GM12878 (cell line): ENCODE results near the gene FBXL19. TPM values are rescaled to one million over a fixed set of nuclear protein-coding genes. Genes with fewer than 3 reads are reported as not detected.

Experiments
- ATAC-seq: fragments of 200-7000 bp; cut with Tn5 transposase; 3 replicates; pipeline ENCODE4 v1.9.1; 2020; ENCODE audit warnings: mild to moderate bottlenecking, moderate library complexity
- BruUV-seq: library from RNA; stranded (reverse); fragments of 400-500 nt; replicated peaks from 2 replicates; lab custom pipeline; 2021; lab: Mats Ljungman, UMichigan
- CTCF ChIA-PET: fragments of 300-600 bp; sonication (Branson Sonifier 250); formaldehyde crosslinking; extraction: SDS; loops from one replicate; lab custom pipeline; 2021; ENCODE audit warnings: inconsistent platforms; lab: Yijun Ruan, JAX
- POLR2A ChIA-PET: fragments of 350-600 bp; formaldehyde crosslinking; extraction: SDS; loops from one replicate; lab custom pipeline; 2021; ENCODE audit warnings: inconsistent platforms; lab: Charles Lee
- RAD21 ChIA-PET: fragments of 300-600 bp; sonication (Branson Sonifier 250); formaldehyde crosslinking; loops from one replicate; lab custom pipeline; 2023; ENCODE audit warnings: antibody characterized with exemption; ENCODE audit not compliant: unreplicated experiment; lab: Charles Lee
- SMC1A ChIA-PET: fragments of 300-600 bp; sonication (Branson Sonifier 250); formaldehyde crosslinking; loops from one replicate; lab custom pipeline; 2023; ENCODE audit not compliant: unreplicated experiment, uncharacterized antibody; lab: Charles Lee
- DNase-seq: peaks from one replicate; pipeline ENCODE4 v3.0.0-alpha.2; 2011; ENCODE audit warnings: low read depth, low spot score
- FAIRE-seq: peaks from 3 replicates; lab custom pipeline; 2011; peaks lifted over from hg19 to GRCh38; lab: Jason Lieb, UNC
- H2AFZ ChIP-seq: 2 replicates; pipeline ENCODE4 v1.6.0; 2011; ENCODE audit warnings: low read depth, low read length, control low read depth; ENCODE audit not compliant: control insufficient read depth
- H3K27ac ChIP-seq: 2 replicates; pipeline ENCODE4 v1.5.1; 2011; ENCODE audit warnings: control low read depth; ENCODE audit not compliant: control insufficient read depth, insufficient read depth
- H3K27me3 ChIP-seq, 2 experiments: replicated peaks in 1 of 2; 2 replicates each; pipeline versions ENCODE4 v1.6.0 to v1.6.1; 2011; ENCODE audit warnings: low read length in 1 of 2; ENCODE audit not compliant: control insufficient read depth in 2 of 2, insufficient read depth in 2 of 2
- H3K36me3 ChIP-seq, 2 experiments: 2 replicates each; pipeline ENCODE4 v1.5.1; 2011; ENCODE audit warnings: low read length in 1 of 2; ENCODE audit not compliant: control insufficient read depth in 2 of 2, insufficient read depth in 2 of 2
- H3K4me1 ChIP-seq: 2 replicates; pipeline ENCODE4 v1.6.1; 2011; ENCODE audit warnings: mild to moderate bottlenecking, low read length, moderate library complexity, mixed read lengths; ENCODE audit not compliant: control insufficient read depth, insufficient read depth
- H3K4me2 ChIP-seq: 2 replicates; pipeline ENCODE4 v1.6.0; 2011; ENCODE audit warnings: control low read depth; ENCODE audit not compliant: control insufficient read depth, insufficient read depth
- H3K4me3 ChIP-seq: fragments of 200-600 bp; sonication (generic); 2 replicates; pipeline ENCODE4 v1.5.1; 2016
- H3K79me2 ChIP-seq: 2 replicates; pipeline ENCODE4 v1.6.0; 2011; ENCODE audit warnings: low read length; ENCODE audit not compliant: control insufficient read depth, insufficient read depth
- H3K9ac ChIP-seq: 2 replicates; pipeline ENCODE4 v1.8.0; 2011; ENCODE audit warnings: low read length, control low read depth, mixed read lengths; ENCODE audit not compliant: control insufficient read depth, insufficient read depth
- H3K9me3 ChIP-seq: replicated peaks from 3 replicates; pipeline ENCODE4 v1.5.1; 2011; ENCODE audit warnings: mild to moderate bottlenecking, low read length; ENCODE audit not compliant: control insufficient read depth, insufficient read depth
- H4K20me1 ChIP-seq: 2 replicates; pipeline ENCODE4 v1.6.0; 2011; ENCODE audit not compliant: control insufficient read depth, insufficient read depth
- MLLT1 ChIP-seq: fragments of 450-650 bp; IDR thresholded peaks from 2 replicates; pipeline ENCODE4 v1.6.1; 2016; ENCODE audit warnings: mild to moderate bottlenecking
- MYC ChIP-seq: IDR thresholded peaks from 2 replicates; pipeline ENCODE4 v1.6.1; 2011; ENCODE audit warnings: mild to moderate bottlenecking, low read length, moderate library complexity, inconsistent platforms; ENCODE audit not compliant: insufficient read depth, insufficient replicate concordance, insufficient read length, severe bottlenecking
- WGBS: methylation state at CpG from one replicate; pipeline ENCODE4 v1.1.6; 2016; ENCODE audit warnings: low lambda C conversion rate; ENCODE audit not compliant: insufficient replicate concordance, insufficient coverage; ENCODE audit errors: missing lambda C conversion rate; 5-methylcytosine and 5-hydroxymethylcytosine counted together
- in situ Hi-C: fragments of 300-500 bp; cut with MboI; formaldehyde crosslinking; loops from 9 replicates; pipeline ENCODE4 v1.14.3; 2018; ENCODE audit warnings: mixed read lengths
- intact Hi-C: fragments of 100-400 bp; cut with micrococcal nuclease; formaldehyde crosslinking; loops from one replicate; pipeline ENCODE4 v1.14.2; 2022; ENCODE audit not compliant: unreplicated experiment
- polyA plus RNA-seq, 11 experiments: library from polyadenylated mRNA; depleted of rRNA in 4 of 11; unstranded in 6 of 11; stranded (reverse) in 5 of 11; fragments of >200 nt; fragmentation: Nextera tagmentation in 4 of 11; fragmentation: Illumina TruSeq in 1 of 11; extraction: Ambion mirVana in 4 of 11; extraction: Trizol in 1 of 11; gene quantifications; 1 replicate in 1 of 11; 2 replicates in 10 of 11; pipeline versions ENCODE4 v1.2.1 to v1.2.3, GENCODE V29; 2011 to 2016; ENCODE audit warnings: inconsistent platforms in 2 of 11, missing spikeins in 2 of 11, low read depth in 1 of 11
- total RNA-seq, 4 experiments: library from RNA; depleted of rRNA in 3 of 4; stranded (reverse); fragments of >200 nt in 3 of 4; fragmentation: Illumina TruSeq in 1 of 4; extraction: Trizol in 1 of 4; gene quantifications; 2 replicates each; pipeline versions ENCODE4 v1.2.1 to v1.2.3, GENCODE V29; 2013 to 2021

The FBXL19 gene
- total and polyA plus RNA-seq, 10 of the 15 experiments (the other 5 are each of a cell fraction or from before 2014, with no cell fraction given) = 0.02 to 32.1 (median 6.8) TPM; not detected in 1

- H3K4me3 ChIP-seq = peak overlapping the region; percentile 76
- no peaks in the 10 kb centered on the region for H3K27me3 ChIP-seq
- no peak for FAIRE-seq
- SMC1A ChIA-PET = interaction anchor here (1.1 to 4.6 kb wide), 3 partner anchors 18 to 127 kb away, joined by 3 to 41 read pairs (median 4); partner anchors contain the start of gene PHKG2
- H4K20me1 ChIP-seq = no peaks in the 10 kb centered on the region
- H3K4me2 ChIP-seq = peak overlapping the region; percentile 94
- WGBS = 13% methylated on average over 17 of the region's 23 CpGs
- peaks cover 22% of the 10 kb centered on the region for H3K4me1 ChIP-seq
- H3K79me2 ChIP-seq = peaks cover 34% of the 10 kb centered on the region
- intact Hi-C loops (no loop called here), in situ Hi-C loops (no loop called here)
- ATAC-seq = no peak; the same call in 2 of the 3 replicates
- no peak for DNase-seq
- CTCF ChIA-PET = interaction anchor here (0.7 to 2.2 kb wide), 6 partner anchors 10 to 76 kb away, joined by 3 to 9 read pairs (median 5); no protein-coding TSS in a partner anchor
- peak overlapping the region; percentile 85 for H2AFZ ChIP-seq
- TF ChIP-seq MYC (no peak), MLLT1 (peak; percentile 71)
- no peaks in the 10 kb centered on the region; a peak in 1 of 4 replicates for H3K36me3 ChIP-seq
- RAD21 ChIA-PET = interaction anchor here (0.8 to 6.3 kb wide), 7 partner anchors 12 to 216 kb away, joined by 3 to 44 read pairs (median 4); partner anchors contain the start of gene FBRS
- no TSS peak for BruUV-seq
- no peaks in the 10 kb centered on the region for H3K9me3 ChIP-seq
- peak overlapping the region; percentile 93 for H3K27ac ChIP-seq
- POLR2A ChIA-PET = interaction anchor here (0.7 to 3.2 kb wide), 7 partner anchors 10 to 121 kb away, joined by 3 to 16 read pairs (median 4); no protein-coding TSS in a partner anchor
- H3K9ac ChIP-seq = peak overlapping the region; percentile 84
Observed at GRCh38 chr16:30874244-30874820, 49.0 kb upstream of the FBXL19 start.
